Measurements from ENCODE around the gene PDCD1LG2.

DNA sequence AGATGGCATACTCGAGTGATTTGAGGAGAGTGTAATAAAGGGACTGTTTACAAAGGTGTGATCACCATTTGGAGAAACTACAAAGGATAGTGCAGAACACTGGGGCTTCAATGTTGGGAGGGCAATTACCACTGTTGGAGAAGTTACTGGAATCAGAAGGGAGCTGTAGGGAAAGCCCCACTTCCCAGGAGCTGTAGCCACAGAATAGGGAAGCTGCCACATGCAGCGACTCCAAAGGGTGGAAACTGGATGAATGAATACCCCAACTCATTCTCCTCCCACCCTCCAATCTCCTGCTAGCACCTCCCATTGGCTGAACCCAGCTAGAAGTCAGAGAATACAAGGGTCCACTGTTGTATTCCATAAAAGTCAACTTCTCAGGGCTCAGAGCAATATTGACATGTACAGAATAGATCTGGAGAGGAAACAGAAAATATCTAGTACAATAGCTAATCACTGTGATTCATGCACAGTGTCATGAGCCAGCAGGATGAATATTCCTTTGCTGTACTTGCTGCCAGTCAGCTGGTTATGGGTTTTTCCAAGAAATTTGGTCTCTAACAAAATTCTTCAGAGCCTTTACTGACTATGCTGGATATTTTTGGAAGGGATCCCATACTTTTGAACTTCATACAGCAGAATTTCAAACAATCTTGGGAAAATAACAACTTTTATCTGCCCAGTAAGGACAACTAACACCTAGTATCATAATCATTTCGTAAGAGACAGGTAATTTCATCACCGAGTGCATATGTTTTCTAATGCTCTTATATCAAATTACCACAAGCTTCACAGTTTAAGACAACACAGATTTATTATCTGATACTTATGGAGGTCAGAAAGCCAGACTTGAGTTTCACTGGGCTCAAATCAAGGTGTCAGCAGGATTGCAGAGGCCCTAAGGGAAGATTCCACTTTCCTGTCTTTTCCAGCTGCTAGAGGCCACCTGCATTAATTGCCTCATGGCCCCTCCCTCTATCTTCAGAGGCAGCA, 39.6 kb downstream of the PDCD1LG2 start:
- TF ChIP-seq, protein P1, sequence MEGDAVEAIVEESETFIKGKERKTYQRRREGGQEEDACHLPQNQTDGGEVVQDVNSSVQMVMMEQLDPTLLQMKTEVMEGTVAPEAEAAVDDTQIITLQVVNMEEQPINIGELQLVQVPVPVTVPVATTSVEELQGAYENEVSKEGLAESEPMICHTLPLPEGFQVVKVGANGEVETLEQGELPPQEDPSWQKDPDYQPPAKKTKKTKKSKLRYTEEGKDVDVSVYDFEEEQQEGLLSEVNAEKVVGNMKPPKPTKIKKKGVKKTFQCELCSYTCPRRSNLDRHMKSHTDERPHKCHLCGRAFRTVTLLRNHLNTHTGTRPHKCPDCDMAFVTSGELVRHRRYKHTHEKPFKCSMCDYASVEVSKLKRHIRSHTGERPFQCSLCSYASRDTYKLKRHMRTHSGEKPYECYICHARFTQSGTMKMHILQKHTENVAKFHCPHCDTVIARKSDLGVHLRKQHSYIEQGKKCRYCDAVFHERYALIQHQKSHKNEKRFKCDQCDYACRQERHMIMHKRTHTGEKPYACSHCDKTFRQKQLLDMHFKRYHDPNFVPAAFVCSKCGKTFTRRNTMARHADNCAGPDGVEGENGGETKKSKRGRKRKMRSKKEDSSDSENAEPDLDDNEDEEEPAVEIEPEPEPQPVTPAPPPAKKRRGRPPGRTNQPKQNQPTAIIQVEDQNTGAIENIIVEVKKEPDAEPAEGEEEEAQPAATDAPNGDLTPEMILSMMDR (IDR thresholded peaks at IDR 0.05; ENCODE audit: control extremely low read depth in 1 of 3, insufficient read depth in 1 of 3, low read depth in 1 of 3, low read length in 3 of 3): no peak
- TF ChIP-seq, protein P2, sequence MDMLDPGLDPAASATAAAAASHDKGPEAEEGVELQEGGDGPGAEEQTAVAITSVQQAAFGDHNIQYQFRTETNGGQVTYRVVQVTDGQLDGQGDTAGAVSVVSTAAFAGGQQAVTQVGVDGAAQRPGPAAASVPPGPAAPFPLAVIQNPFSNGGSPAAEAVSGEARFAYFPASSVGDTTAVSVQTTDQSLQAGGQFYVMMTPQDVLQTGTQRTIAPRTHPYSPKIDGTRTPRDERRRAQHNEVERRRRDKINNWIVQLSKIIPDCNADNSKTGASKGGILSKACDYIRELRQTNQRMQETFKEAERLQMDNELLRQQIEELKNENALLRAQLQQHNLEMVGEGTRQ (IDR thresholded peaks at IDR 0.05; ENCODE audit: low read length): no peak
- TF ChIP-seq HDAC6 (IDR thresholded peaks at IDR 0.05; ENCODE audit: low read depth, low read length) (no peak), YY1 (IDR thresholded peaks at IDR 0.05; ENCODE audit: low read depth, low read length) (no peak), POLR2A (IDR thresholded peaks at IDR 0.05; ENCODE audit: control extremely low read depth in 1 of 2, low read depth in 2 of 2, low read length in 2 of 2) (no peak), SIX5 (IDR thresholded peaks at IDR 0.05; ENCODE audit: low read depth, low read length) (no peak), SP1 (IDR thresholded peaks at IDR 0.05; ENCODE audit: low read depth, low read length) (no peak)
